DOHH2 (cell line): Measurements from ENCODE around the gene TNPO3.
A peak's percentile ranks its signal among the peaks of the same experiment; 100 is the strongest.

Experiments used
- H3F3A ChIP-seq: fragments of 200-600 bp; sonication (generic), shearing (Covaris generic); 2 replicates; pipeline ENCODE4 v1.6.0; 2016; ENCODE audit warnings: antibody characterized with exemption, mild to moderate bottlenecking; ENCODE audit not compliant: control insufficient read depth, insufficient read depth
- H3K27ac ChIP-seq: fragments of 200-600 bp; sonication (generic); 2 replicates; pipeline ENCODE4 v1.5.1; 2014; ENCODE audit warnings: low read depth, mild to moderate bottlenecking, low read length, moderate library complexity
- H3K27me3 ChIP-seq: fragments of 200-600 bp; sonication (generic); 2 replicates; pipeline ENCODE4 v1.6.1; 2014; ENCODE audit warnings: mild to moderate bottlenecking, low read length, mixed read lengths; ENCODE audit not compliant: control insufficient read depth
- H3K36me3 ChIP-seq: fragments of 200-600 bp; sonication (generic); 2 replicates; pipeline ENCODE4 v1.6.1; 2014; ENCODE audit warnings: mild to moderate bottlenecking, low read length, moderate library complexity, mixed read lengths; ENCODE audit not compliant: control insufficient read depth
- H3K4me1 ChIP-seq: fragments of 200-600 bp; sonication (generic); 2 replicates; pipeline ENCODE4 v1.6.1; 2014; ENCODE audit warnings: mild to moderate bottlenecking, low read length, mixed read lengths; ENCODE audit not compliant: control insufficient read depth
- H3K4me2 ChIP-seq: fragments of 200-600 bp; sonication (generic); 2 replicates; pipeline ENCODE4 v1.6.0; 2014; ENCODE audit warnings: mild to moderate bottlenecking, low read length, moderate library complexity
- H3K4me3 ChIP-seq: fragments of 200-600 bp; sonication (generic); 2 replicates; pipeline ENCODE4 v1.5.1; 2014; ENCODE audit warnings: mild to moderate bottlenecking, low read length, mixed read lengths
- H3K79me2 ChIP-seq: fragments of 200-600 bp; sonication (generic); 2 replicates; pipeline ENCODE4 v1.6.1; 2014; ENCODE audit warnings: mild to moderate bottlenecking, low read length, mixed read lengths; ENCODE audit not compliant: control insufficient read depth
- H3K9me2 ChIP-seq: fragments of 200-600 bp; sonication (generic); replicated peaks from 2 replicates; pipeline ENCODE4 v1.6.1; 2014; ENCODE audit warnings: mild to moderate bottlenecking, low read length, mixed read lengths; ENCODE audit not compliant: control insufficient read depth
- H3K9me3 ChIP-seq: fragments of 200-600 bp; sonication (generic); 2 replicates; pipeline ENCODE4 v1.6.1; 2014; ENCODE audit warnings: antibody characterized with exemption, low read length, mixed read lengths; ENCODE audit not compliant: control insufficient read depth, insufficient read depth
- H4K20me1 ChIP-seq: fragments of 200-600 bp; sonication (generic); 2 replicates; pipeline ENCODE4 v1.6.0; 2014; ENCODE audit warnings: low read depth, mild to moderate bottlenecking, antibody characterized with exemption, low read length, moderate library complexity; ENCODE audit not compliant: control insufficient read depth, insufficient read depth
- EZH2phosphoT487 ChIP-seq: fragments of 200-600 bp; sonication (generic); IDR thresholded peaks from 2 replicates; pipeline ENCODE4 v1.6.1; 2017; ENCODE audit warnings: borderline replicate concordance, mild to moderate bottlenecking, antibody characterized with exemption, low read length, moderate library complexity, mixed read lengths
- TF ChIP-seq, protein P1 (sequence below): fragments of 200-600 bp; sonication (generic); IDR thresholded peaks from one replicate; pipeline ENCODE4 v1.5.1; 2014; ENCODE audit warnings: antibody characterized with exemption, mild to moderate bottlenecking, low read depth, low read length; ENCODE audit not compliant: poor library complexity, severe bottlenecking

TNPO3 gene

GRCh38 chr7:129017264-129017663 lies 37.6 kb downstream of the TNPO3 start:
- peaks cover 63% of the 10 kb centered on the region for H3K79me2 ChIP-seq
- H3K9me2 ChIP-seq, result no peaks in the 10 kb centered on the region
- H3K4me3 ChIP-seq, result peak overlapping the region; percentile 48
- no peaks in the 10 kb centered on the region for H3K9me3 ChIP-seq
- peaks cover 32% of the 10 kb centered on the region for H3K4me1 ChIP-seq
- H3K36me3 ChIP-seq, result peaks cover 50% of the 10 kb centered on the region
- H4K20me1 ChIP-seq, result no peaks in the 10 kb centered on the region
- H3F3A ChIP-seq, result peaks cover 7% of the 10 kb centered on the region
- no peaks in the 10 kb centered on the region for H3K27me3 ChIP-seq
- peak overlapping the region; percentile 64 for H3K4me2 ChIP-seq
- TF ChIP-seq EZH2phosphoT487, result no peak
- TF ChIP-seq, protein P1, sequence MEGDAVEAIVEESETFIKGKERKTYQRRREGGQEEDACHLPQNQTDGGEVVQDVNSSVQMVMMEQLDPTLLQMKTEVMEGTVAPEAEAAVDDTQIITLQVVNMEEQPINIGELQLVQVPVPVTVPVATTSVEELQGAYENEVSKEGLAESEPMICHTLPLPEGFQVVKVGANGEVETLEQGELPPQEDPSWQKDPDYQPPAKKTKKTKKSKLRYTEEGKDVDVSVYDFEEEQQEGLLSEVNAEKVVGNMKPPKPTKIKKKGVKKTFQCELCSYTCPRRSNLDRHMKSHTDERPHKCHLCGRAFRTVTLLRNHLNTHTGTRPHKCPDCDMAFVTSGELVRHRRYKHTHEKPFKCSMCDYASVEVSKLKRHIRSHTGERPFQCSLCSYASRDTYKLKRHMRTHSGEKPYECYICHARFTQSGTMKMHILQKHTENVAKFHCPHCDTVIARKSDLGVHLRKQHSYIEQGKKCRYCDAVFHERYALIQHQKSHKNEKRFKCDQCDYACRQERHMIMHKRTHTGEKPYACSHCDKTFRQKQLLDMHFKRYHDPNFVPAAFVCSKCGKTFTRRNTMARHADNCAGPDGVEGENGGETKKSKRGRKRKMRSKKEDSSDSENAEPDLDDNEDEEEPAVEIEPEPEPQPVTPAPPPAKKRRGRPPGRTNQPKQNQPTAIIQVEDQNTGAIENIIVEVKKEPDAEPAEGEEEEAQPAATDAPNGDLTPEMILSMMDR, result no peak
- peak overlapping the region; percentile 48 for H3K27ac ChIP-seq

- H3K27ac ChIP-seq, result no peak overlapping the region
- H3K36me3 ChIP-seq, result peaks cover 69% of the 10 kb centered on the region
- H4K20me1 ChIP-seq, result no peaks in the 10 kb centered on the region
- H3F3A ChIP-seq, result peaks cover 12% of the 10 kb centered on the region
- TF ChIP-seq EZH2phosphoT487, result no peak
- TF ChIP-seq, protein P1, result no peak
- no peaks in the 10 kb centered on the region for H3K27me3 ChIP-seq
- peaks cover 47% of the 10 kb centered on the region for H3K4me1 ChIP-seq
- H3K9me2 ChIP-seq, result no peaks in the 10 kb centered on the region
- H3K79me2 ChIP-seq, result peaks cover 51% of the 10 kb centered on the region
- H3K9me3 ChIP-seq, result no peaks in the 10 kb centered on the region
- no peak overlapping the region for H3K4me2 ChIP-seq
- no peak overlapping the region for H3K4me3 ChIP-seq
Observed at GRCh38 chr7:129014501-129015101, 40.3 kb downstream of the TNPO3 start.

- no peaks in the 10 kb centered on the region for H4K20me1 ChIP-seq
- peaks cover 81% of the 10 kb centered on the region for H3K36me3 ChIP-seq
- no peaks in the 10 kb centered on the region for H3K9me3 ChIP-seq
- H3F3A ChIP-seq, result peaks cover 15% of the 10 kb centered on the region
- no peak overlapping the region for H3K4me2 ChIP-seq
- no peak overlapping the region for H3K4me3 ChIP-seq
- H3K27ac ChIP-seq, result no peak overlapping the region
- no peaks in the 10 kb centered on the region for H3K27me3 ChIP-seq
- H3K79me2 ChIP-seq, result peaks cover 53% of the 10 kb centered on the region
- no peak for TF ChIP-seq EZH2phosphoT487
- TF ChIP-seq, protein P1, result no peak
- H3K4me1 ChIP-seq, result peaks cover 47% of the 10 kb centered on the region
- H3K9me2 ChIP-seq, result no peaks in the 10 kb centered on the region
Observed at GRCh38 chr7:129013048-129013724, 41.7 kb downstream of the TNPO3 start.
